Right lung (tissue), 5 donors: ENCODE data around the gene C1orf167. TPM values are rescaled to one million over a fixed set of nuclear protein-coding genes. Genes with fewer than 3 reads are reported as not detected.
A peak's percentile ranks its signal among the peaks of the same experiment; 100 is the strongest.
"Not testable (repeated sequence)": the region's sequence is repeated elsewhere in the genome, so short reads cannot be mapped to it uniquely, and the experiment has no call there.

Experiments used
- DNase-seq, 2 donors: peaks; one replicate each; pipeline ENCODE4 v3.0.0-alpha.2; 2013
- polyA plus RNA-seq, 5 donors: library from polyadenylated mRNA; unstranded; fragments of 120-200 nt; gene quantifications; one replicate each; pipeline versions ENCODE4 v1.2.1 to v1.2.3, GENCODE V29; 2013; ENCODE audit warnings: inconsistent platforms in 1 of 5, low replicate concordance in 1 of 5; ENCODE audit not compliant: insufficient read length in 5 of 5, insufficient read depth in 1 of 5

Gene C1orf167
- polyA plus RNA-seq, 5 donors = 0.29 to 0.55 TPM; not detected in 3

DNA sequence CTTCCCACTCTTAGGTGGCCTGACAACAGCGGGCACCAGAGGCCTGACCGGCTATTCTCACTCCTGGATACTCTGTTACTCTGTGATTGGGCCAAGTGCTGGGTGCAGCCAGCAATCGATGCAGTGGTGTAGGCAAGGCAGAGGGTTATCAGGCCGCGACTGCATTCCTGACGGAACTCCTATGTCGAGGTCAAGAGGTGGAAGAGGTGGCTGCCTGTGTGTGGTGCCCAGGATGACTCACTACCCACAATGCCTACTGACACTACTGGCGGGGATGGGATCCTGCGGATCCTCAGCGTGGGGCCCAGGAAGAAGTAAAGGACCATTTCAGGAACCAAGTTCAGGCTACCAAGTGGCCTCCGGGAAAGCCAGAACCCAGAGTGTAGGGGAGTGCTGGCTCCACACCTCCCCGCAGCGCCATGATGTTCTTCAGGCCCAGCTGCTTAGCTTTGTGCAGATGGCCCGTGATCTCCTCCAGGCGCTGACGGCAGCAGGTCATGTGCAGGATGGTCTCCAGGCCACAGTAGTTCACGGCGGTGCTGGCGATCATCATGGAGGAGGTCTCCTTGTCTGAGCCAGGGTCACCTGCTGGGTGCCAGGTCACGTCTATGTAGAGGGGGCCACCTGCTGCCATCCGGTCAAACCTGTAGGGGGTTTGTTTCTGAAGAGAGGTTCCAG is 38.9 kb downstream of the C1orf167 start:
- no peak for DNase-seq

- DNase-seq = no peak
Observed at GRCh38 chr1:11802616-11802972, 40.6 kb downstream of the C1orf167 start.

- DNase-seq = peak; percentile 88 to 89
Observed at GRCh38 chr1:11802973-11803885, 41.2 kb downstream of the C1orf167 start.

DNA sequence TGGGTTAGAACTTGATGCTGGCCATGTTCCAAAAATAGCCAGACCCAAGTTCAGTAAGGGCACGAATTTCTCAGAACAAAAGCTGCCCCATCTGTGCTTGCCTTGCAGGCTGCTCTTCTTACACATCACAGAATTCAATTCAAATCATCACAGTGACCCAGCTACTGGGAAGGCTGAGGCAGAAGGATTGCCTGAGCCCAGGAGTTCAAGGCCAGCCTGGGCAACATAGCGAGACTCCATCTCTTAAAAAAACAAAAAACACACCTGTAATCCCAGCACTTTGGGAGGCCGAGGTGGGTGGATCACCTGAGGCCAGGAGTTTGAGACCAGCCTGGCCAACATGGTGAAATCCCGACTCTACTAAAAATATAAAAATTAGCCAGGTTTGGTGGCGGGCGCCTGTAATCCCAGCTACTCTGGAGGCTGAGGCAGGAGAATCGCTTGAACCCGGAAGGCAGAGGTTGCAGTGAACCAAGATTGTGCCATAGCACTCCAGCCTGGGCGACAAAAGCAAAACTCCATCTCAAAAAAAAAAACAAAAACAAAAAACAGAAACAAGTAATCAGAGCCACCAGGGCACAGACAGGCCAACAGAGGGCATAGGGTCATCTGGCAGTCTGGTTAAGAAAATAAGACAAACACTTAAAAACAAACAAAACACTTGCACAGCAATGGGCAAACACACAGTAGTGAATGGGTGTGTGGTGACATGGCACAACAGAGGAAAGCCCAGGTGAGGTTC is 42.1 kb downstream of the C1orf167 start:
- not testable (repeated sequence) for DNase-seq

- DNase-seq = no peak
Observed at GRCh38 chr1:11804666-11805421, 42.9 kb downstream of the C1orf167 start.

GRCh38 chr1:11805422-11806306 is 43.7 kb downstream of the C1orf167 start, which contains the start of the genes CLCN6 and MTHFR:
Gene CLCN6 (plus strand): TSS chr1:11806191. CDS start chr1:11806263, 72 bp downstream.
Gene MTHFR (minus strand): TSS chr1:11805964. CDS start chr1:11803116, 2,848 bp downstream.
- peak; percentile 99 for DNase-seq

GRCh38 chr1:11806307-11806936 is 44.4 kb downstream of the C1orf167 start:
- no peak for DNase-seq

DNA sequence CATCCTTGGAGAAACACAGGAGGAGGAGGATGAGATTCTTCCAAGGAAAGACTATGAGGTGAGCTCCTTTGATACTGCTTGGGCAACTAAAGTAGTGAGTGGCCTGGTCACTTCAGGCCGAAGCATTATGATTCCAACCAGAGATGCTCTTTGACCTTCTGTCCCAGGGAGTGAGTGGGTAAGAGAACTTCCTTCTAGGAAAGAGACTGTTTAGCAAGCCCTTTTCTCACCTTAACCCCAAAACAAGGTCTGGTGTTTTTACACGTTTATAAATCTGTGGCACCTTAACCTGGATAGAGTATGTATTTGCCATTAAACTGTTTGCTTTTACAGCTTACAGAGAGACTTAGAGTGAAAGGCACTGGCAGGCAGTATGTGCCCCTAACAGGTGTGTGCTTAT is 45.1 kb downstream of the C1orf167 start:
- no peak for DNase-seq

DNA sequence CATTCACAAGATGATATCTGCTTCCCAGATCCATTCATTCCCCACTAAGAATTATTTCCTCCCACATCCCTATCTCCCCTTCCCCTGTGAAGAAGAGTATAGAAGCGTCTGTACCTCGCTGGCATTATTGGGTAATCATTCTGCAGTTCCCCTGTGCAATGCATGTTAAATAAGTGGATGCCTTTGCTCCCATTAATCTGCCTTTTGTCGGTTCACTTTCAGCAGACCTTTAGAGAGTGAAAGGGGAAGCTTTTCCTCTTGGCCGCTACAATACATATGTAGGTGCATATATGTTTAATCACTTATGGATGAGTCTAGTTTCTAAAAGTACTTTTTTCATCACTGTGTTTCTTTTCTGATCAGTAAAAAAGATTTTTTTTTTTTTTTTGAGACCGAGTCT is 51.0 kb downstream of the C1orf167 start:
- DNase-seq = no peak

DNA sequence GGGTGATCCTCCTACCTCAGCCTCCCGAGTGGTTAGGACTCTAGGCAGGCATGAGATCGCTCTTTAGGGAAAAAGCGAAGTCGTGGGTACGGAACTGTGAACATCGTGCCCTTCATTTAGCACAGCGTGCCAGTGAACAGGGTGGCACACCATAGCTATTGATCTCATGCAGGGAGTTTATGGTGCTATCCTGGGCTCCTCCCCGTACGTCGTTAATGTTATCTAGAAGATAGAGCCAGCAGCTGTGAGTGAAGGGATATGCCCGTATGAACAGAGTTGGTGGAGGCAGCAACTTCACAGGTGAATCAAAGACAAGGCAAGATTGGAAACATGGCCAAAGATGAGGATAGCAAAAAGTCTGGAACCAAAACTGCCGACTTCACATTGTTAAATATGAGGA is 55.2 kb downstream of the C1orf167 start:
- DNase-seq = no peak

- no peak for DNase-seq
Observed at GRCh38 chr1:11822091-11822490, 60.1 kb downstream of the C1orf167 start.

- DNase-seq = no peak
Observed at GRCh38 chr1:11823366-11824137, 61.6 kb downstream of the C1orf167 start.

GRCh38 chr1:11825131-11825530 is 63.1 kb downstream of the C1orf167 start:
- no peak for DNase-seq

DNA sequence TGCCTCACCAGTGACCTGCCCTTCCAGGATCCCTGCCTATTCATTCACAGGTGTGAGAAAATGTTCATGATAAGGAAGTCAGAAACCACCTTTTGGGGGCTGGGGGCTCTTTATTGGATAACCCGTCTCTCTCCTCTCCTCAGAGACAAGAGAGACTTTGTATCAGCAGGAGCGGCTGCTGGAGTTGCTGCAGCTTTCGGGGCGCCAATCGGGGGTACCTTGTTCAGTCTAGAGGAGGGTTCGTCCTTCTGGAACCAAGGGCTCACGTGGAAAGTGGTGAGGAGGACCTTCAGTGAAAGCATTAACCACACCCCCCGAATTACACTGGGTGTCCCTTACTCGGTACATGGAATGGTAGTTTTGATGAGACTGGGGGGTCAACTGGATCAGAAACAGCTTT is 65.0 kb downstream of the C1orf167 start:
- DNase-seq = no peak

- DNase-seq = no peak
Observed at GRCh38 chr1:11828511-11828910, 66.5 kb downstream of the C1orf167 start.

DNA sequence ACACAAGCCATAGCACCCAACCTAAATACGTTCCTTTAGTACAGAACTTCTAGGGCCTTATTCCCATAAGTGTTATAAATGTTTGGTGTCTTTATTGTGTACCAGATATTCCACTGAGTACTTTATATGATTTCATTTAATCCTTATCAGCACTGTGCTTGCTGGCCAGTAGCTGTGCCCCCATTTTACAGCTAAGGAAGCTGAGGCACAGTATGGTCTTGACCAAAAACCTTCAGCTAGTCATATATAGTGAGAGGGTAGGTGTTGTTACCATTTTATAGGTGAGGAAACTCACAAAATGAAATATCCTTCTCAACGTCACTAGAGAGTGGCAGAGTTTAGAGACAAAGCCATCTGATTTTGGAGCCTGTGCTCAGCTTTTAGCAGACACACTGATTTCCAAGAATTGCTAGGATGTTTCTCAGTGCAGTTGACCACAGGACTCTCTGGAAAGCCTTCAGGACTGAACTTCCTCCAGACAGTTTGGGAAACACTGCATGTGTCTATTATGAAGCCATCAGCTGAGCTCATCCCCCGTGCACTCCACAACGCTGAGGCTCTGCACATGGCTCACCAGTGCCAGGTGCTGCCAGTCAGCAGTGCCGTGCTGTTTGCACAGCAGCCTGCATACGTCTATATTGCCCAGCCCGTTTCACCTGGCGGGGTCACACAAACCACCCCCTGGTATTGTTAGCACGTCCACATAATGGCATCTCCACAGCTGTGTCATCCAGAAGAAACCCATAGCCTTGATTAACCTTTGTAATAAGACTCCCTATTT is 70.1 kb downstream of the C1orf167 start:
- DNase-seq = no peak

- DNase-seq = no peak
Observed at GRCh38 chr1:11833497-11833896, 71.5 kb downstream of the C1orf167 start.

DNA sequence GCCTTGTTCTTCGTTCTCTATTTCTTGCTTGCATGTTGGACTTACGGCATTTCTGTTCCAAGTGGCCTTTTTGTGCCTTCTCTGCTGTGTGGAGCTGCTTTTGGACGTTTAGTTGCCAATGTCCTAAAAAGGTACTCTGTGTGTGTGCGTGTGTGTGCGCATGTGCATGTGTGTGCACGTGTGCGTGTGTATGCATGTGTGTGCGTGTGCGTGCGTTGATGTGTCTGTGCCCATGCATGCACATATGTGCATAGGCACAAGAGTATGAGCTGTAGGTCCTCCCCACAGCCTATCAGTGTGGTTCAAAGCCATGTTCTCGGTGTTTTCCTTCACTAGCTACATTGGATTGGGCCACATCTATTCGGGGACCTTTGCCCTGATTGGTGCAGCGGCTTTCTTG is 71.9 kb downstream of the C1orf167 start:
- no peak for DNase-seq
